Measurements from ENCODE around the gene FNDC3A.
A peak's percentile ranks its signal among the peaks of the same experiment; 100 is the strongest.

DNA sequence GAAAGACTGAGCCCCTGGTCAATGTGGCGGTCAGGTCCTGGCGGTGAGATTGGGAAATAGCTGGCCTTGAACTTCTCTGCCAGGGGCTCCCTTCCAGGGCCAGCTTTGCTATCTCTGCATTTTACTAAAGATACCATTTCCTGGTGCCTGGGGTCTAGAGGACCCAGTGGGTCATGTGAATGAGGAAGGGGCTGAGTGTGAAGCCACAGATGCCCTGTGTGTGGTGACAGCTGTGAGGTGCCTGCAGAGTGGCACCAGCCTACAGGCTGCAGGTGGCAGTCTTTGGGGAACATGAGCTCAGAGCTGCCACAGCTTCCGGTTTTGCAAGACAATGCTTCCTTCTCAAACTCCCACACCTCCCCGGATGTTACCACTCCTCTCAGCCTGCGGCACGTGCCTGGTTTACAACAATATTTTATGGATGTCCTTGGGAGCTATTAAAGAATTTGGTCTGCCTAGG, 239.2 kb downstream of the FNDC3A start:
- TF ChIP-seq, protein P1, sequence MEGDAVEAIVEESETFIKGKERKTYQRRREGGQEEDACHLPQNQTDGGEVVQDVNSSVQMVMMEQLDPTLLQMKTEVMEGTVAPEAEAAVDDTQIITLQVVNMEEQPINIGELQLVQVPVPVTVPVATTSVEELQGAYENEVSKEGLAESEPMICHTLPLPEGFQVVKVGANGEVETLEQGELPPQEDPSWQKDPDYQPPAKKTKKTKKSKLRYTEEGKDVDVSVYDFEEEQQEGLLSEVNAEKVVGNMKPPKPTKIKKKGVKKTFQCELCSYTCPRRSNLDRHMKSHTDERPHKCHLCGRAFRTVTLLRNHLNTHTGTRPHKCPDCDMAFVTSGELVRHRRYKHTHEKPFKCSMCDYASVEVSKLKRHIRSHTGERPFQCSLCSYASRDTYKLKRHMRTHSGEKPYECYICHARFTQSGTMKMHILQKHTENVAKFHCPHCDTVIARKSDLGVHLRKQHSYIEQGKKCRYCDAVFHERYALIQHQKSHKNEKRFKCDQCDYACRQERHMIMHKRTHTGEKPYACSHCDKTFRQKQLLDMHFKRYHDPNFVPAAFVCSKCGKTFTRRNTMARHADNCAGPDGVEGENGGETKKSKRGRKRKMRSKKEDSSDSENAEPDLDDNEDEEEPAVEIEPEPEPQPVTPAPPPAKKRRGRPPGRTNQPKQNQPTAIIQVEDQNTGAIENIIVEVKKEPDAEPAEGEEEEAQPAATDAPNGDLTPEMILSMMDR (IDR thresholded peaks at IDR 0.05) = peak in 1 of 6 experiments; percentile 9
- TF ChIP-seq POLR2A (IDR thresholded peaks at IDR 0.05) = no peak
